OCI-LY1 (cell line): ENCODE data around the gene CCR7.

Experiments used
- CTCF ChIP-seq: fragments of 200-600 bp; sonication (generic), shearing (Covaris generic); IDR thresholded peaks from 2 replicates; pipeline ENCODE4 v1.5.1; 2017; ENCODE audit warnings: mild to moderate bottlenecking, antibody characterized with exemption, low read length, moderate library complexity, mixed read lengths
- EZH2 ChIP-seq: fragments of 200-600 bp; sonication (generic), shearing (Covaris generic); IDR thresholded peaks from 2 replicates; pipeline ENCODE4 v1.8.0; 2017; ENCODE audit warnings: borderline replicate concordance, mixed run types, mild to moderate bottlenecking, antibody characterized with exemption, low read length, moderate library complexity, mixed read lengths

- no peak for TF ChIP-seq EZH2
- no peak for TF ChIP-seq CTCF
These were observed 17.1 kb upstream of the CCR7 start for GRCh38 chr17:40582328-40582901.
